ENCODE measurements around the gene NANOS2.
A peak's percentile ranks its signal among the peaks of the same experiment; 100 is the strongest.

The NANOS2 gene
- 0 to 0.03 (median 0) reads per million in 18 experiments for total RNA-seq

GRCh38 chr19:45913874-45914830 is at the start of gene NANOS2:
NANOS2 (minus strand) TSS chr19:45914778; CDS start chr19:45914693, 85 bp downstream.
- no peak for DNase-seq

GRCh38 chr19:45962021-45962420 is 47.4 kb upstream of the NANOS2 start:
- DNase-seq: no peak

GRCh38 chr19:45960595-45961235 is 46.1 kb upstream of the NANOS2 start:
- DNase-seq: no peak

- DNase-seq: no peak
Observed at GRCh38 chr19:45959517-45960025, 45.0 kb upstream of the NANOS2 start.

- DNase-seq: no peak
Observed at GRCh38 chr19:45958769-45959516, 44.4 kb upstream of the NANOS2 start.

- DNase-seq: no peak
Observed at GRCh38 chr19:45958320-45958719, 43.7 kb upstream of the NANOS2 start.

- DNase-seq: no peak
Observed at GRCh38 chr19:45955905-45956608, 41.5 kb upstream of the NANOS2 start.

GRCh38 chr19:45954156-45954555 is 39.6 kb upstream of the NANOS2 start:
- no peak for DNase-seq

- no peak for DNase-seq
Observed at GRCh38 chr19:45953676-45954075, 39.1 kb upstream of the NANOS2 start.

- peak; percentile 12 to 30 for DNase-seq
Observed at GRCh38 chr19:45952686-45953505, 38.3 kb upstream of the NANOS2 start.

- DNase-seq: no peak
Observed at GRCh38 chr19:45952341-45952685, 37.7 kb upstream of the NANOS2 start.

GRCh38 chr19:45947926-45948325 is 33.3 kb upstream of the NANOS2 start:
- DNase-seq: no peak

- no peak for DNase-seq
Observed at GRCh38 chr19:45940515-45940805, 25.9 kb upstream of the NANOS2 start.

- no peak for DNase-seq
Observed at GRCh38 chr19:45939792-45940514, 25.4 kb upstream of the NANOS2 start.

GRCh38 chr19:45938733-45939319 is 24.2 kb upstream of the NANOS2 start:
- no peak for DNase-seq

- no peak for DNase-seq
Observed at GRCh38 chr19:45935267-45935666, 20.7 kb upstream of the NANOS2 start.

- DNase-seq: no peak
Observed at GRCh38 chr19:45934551-45935230, 20.1 kb upstream of the NANOS2 start.

- DNase-seq: no peak
Observed at GRCh38 chr19:45933759-45934158, 19.2 kb upstream of the NANOS2 start.

- no peak for DNase-seq
Observed at GRCh38 chr19:45931055-45931454, 16.5 kb upstream of the NANOS2 start.

- DNase-seq: no peak
Observed at GRCh38 chr19:45929247-45929646, 14.7 kb upstream of the NANOS2 start.
